ENCODE results near the gene CYP46A1. TPM values are rescaled to one million over a fixed set of nuclear protein-coding genes. Genes with fewer than 3 reads are reported as not detected.
"Not testable (repeated sequence)": the region's sequence is repeated elsewhere in the genome, so short reads cannot be mapped to it uniquely, and the experiment has no call there.

CYP46A1 gene
- polyA plus RNA-seq, 3 donors, result 1.7 to 5.2 (median 4.1) TPM

GRCh38 chr14:99757331-99758070, 73.4 kb downstream of the CYP46A1 start:
- no peak for DNase-seq

- DNase-seq, result peak; percentile 86
Measured at GRCh38 chr14:99758121-99758821, 74.2 kb downstream of the CYP46A1 start.

GRCh38 chr14:99758872-99759545, 74.9 kb downstream of the CYP46A1 start:
- no peak for DNase-seq

GRCh38 chr14:99759546-99759925, 75.4 kb downstream of the CYP46A1 start:
- DNase-seq, result no peak

- no peak for DNase-seq
Measured at GRCh38 chr14:99760817-99761216, 76.7 kb downstream of the CYP46A1 start.

GRCh38 chr14:99762911-99763310, 78.8 kb downstream of the CYP46A1 start:
- not testable (repeated sequence) for DNase-seq

- DNase-seq, result no peak
Measured at GRCh38 chr14:99763527-99764221, 79.6 kb downstream of the CYP46A1 start.

GRCh38 chr14:99764222-99764706, 80.2 kb downstream of the CYP46A1 start:
- DNase-seq, result no peak

GRCh38 chr14:99768381-99768780, 84.3 kb downstream of the CYP46A1 start:
- no peak for DNase-seq

- DNase-seq, result no peak
Measured at GRCh38 chr14:99769123-99769522, 85.0 kb downstream of the CYP46A1 start.

GRCh38 chr14:99769799-99770198, 85.7 kb downstream of the CYP46A1 start:
- no peak for DNase-seq

GRCh38 chr14:99772371-99773283, 88.5 kb downstream of the CYP46A1 start:
- no peak for DNase-seq

- no peak for DNase-seq
Measured at GRCh38 chr14:99773521-99774497, 89.7 kb downstream of the CYP46A1 start.

GRCh38 chr14:99774556-99775307, 90.6 kb downstream of the CYP46A1 start:
- no peak for DNase-seq

- no peak for DNase-seq
Measured at GRCh38 chr14:99775351-99775750, 91.3 kb downstream of the CYP46A1 start.
